ENCODE measurements around the gene RAB40C.

The RAB40C gene

GRCh38 chr16:559411-560203 is 30.3 kb upstream of the RAB40C start:
- no peak for DNase-seq (ENCODE audit: low spot score)

GRCh38 chr16:560204-560700 is 29.6 kb upstream of the RAB40C start, which contains the start of gene PRR35:
Gene PRR35 (plus strand): TSS chr16:560394. CDS start chr16:563295, 2,901 bp downstream.
- DNase-seq (ENCODE audit: low spot score) = no peak

- DNase-seq (ENCODE audit: low spot score) = no peak
Measured at GRCh38 chr16:560701-561412, 29.0 kb upstream of the RAB40C start.

- no peak for DNase-seq (ENCODE audit: low spot score)
Measured at GRCh38 chr16:561413-561794, 28.5 kb upstream of the RAB40C start.

GRCh38 chr16:561957-562938 is 27.6 kb upstream of the RAB40C start:
- DNase-seq (ENCODE audit: low spot score) = no peak

- DNase-seq (ENCODE audit: low spot score) = no peak
Measured at GRCh38 chr16:563072-563644, 26.7 kb upstream of the RAB40C start.

- DNase-seq (ENCODE audit: low spot score) = no peak
Measured at GRCh38 chr16:564690-565418, 25.0 kb upstream of the RAB40C start.

GRCh38 chr16:565419-566330 is 24.2 kb upstream of the RAB40C start:
- DNase-seq (ENCODE audit: low spot score) = no peak

GRCh38 chr16:566475-567372 is 23.1 kb upstream of the RAB40C start, which contains the start of gene NHLRC4:
Gene NHLRC4 (plus strand): TSS chr16:567005. CDS start chr16:568048, 1,043 bp downstream.
- peak; percentile 67 for DNase-seq (ENCODE audit: low spot score)

- no peak for DNase-seq (ENCODE audit: low spot score)
Measured at GRCh38 chr16:567373-568256, 22.3 kb upstream of the RAB40C start.

- no peak for DNase-seq (ENCODE audit: low spot score)
Measured at GRCh38 chr16:568401-569258, 21.2 kb upstream of the RAB40C start.

GRCh38 chr16:569445-570254 is 20.2 kb upstream of the RAB40C start, which contains the start of gene PIGQ:
Gene PIGQ (plus strand): TSS chr16:569968. CDS start chr16:574075, 4,107 bp downstream.
- DNase-seq (ENCODE audit: low spot score) = peak; percentile 89

- no peak for DNase-seq (ENCODE audit: low spot score)
Measured at GRCh38 chr16:572865-573650, 16.8 kb upstream of the RAB40C start.

- no peak for DNase-seq (ENCODE audit: low spot score)
Measured at GRCh38 chr16:574021-574760, 15.7 kb upstream of the RAB40C start.
